NK-92 (cell line): ENCODE measurements around the gene TTC9C.
"Not testable (repeated sequence)": the region's sequence is repeated elsewhere in the genome, so short reads cannot be mapped to it uniquely, and the experiment has no call there.

Source experiments
- DNase-seq: peaks from one replicate; lab custom pipeline; 2025; ENCODE audit not compliant: unreplicated experiment; lab: John Stamatoyannopoulos, UW

The TTC9C gene, protein sequence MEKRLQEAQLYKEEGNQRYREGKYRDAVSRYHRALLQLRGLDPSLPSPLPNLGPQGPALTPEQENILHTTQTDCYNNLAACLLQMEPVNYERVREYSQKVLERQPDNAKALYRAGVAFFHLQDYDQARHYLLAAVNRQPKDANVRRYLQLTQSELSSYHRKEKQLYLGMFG

DNA sequence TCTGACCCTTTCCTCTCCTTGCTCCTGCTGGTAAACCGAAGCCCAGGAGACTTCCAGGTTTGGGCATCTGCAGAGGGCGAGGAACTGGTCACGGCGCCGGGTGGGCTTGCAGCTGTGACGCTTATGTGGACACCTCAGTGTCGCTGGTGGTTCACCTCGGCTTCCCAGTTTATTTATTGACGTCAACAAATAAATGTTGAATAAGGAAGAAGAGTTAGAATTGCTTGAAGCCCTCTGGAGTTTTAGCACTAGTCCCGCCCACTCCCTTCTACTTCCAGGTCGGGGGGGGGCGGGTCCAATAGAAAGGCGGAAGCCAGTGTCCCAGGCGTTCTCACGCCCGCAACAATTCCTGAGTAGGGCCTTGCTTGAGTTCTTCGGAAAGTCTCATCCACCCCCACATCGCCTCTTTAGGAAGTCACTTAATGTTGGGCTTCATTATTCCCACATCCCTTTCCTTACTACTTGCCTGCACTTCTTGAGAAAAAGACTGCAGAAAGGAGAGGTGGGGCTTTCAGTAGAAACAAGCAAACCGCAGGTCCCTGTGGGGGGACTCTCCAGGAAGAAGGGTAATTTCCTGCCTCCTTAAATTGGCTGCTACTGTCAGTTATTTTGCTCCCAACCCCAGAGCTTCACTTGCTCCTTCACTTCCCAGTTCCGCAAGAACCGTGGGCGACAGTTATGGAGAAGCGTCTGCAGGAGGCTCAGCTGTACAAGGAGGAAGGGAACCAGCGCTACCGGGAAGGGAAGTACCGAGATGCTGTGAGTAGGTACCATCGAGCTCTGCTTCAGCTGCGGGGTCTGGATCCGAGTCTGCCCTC lies at the start of gene TTC9C:
TTC9C (plus strand) TSS at position 316 of the 818 bp plus-strand sequence; CDS start at position 679, 363 bp downstream.
- peak; percentile 28 for DNase-seq

DNA sequence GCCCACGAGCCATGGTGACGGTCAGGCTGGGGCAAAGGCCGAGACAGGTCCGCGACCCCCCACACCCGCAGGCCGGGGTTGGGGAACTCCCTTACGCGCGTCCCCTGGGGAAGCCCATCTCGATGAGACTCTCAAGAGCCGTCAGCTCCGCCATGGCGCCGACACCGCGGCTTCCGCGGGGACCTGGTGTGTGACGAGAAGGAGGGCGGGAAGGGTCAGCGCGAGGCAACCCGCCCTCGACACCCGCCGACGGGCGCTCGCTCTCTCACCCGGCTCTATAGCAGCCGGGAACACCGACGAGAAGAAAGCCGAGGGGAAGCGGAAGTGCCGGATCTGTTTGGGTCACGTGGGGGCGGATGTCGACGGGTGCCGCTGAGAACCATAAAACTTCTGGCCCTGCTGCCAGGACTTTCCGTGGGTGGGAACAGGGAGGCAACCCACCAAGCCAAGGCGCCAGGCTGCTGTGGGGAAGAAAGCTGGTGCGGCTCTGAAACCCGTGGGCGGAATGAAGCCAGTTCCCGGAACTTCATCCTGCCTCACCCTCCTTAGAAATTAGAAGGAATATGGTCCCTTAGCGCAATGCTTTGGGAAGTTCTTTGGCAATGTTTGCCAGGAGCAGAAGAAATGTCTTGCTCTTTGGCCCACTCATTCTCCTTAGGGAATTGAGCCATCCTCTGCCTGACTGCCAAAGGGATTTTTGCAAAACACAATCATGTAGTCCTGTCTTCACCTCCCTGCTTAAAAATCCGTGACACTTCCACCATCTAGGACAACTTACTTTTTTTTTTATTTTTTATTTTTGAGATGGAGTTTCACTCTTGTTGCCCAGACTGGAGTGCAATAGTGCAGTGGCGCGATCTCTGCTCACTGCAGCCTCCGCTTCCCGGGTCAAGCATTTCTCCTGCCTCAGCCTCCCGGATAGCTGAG lies 49.3 kb upstream of the TTC9C start, which contains the start of gene UBXN1:
UBXN1 (minus strand) TSS at position 304 of the 927 bp plus-strand sequence; CDS start at position 154, 150 bp downstream.
- no peak for DNase-seq

DNA sequence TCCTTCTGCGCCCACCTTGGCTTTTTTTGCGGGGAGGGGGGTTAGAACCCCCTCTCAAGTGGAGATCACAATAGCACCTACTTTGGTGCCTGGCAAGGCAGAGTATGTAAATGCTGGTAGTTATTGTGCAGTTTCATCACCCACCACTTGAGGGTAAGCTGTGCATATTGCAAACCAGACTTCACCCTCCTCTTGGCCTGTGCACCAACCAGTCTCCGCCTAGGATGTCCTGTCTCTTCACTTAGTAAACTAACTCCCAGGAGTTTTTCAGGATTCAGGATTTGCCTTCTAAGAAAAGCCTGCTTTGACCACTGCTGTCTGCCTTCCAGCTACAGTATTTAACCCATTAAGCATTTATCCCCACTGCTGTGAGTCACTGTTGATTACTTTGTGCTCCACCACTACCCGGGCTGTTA lies 47.5 kb upstream of the TTC9C start:
- no peak for DNase-seq

DNA sequence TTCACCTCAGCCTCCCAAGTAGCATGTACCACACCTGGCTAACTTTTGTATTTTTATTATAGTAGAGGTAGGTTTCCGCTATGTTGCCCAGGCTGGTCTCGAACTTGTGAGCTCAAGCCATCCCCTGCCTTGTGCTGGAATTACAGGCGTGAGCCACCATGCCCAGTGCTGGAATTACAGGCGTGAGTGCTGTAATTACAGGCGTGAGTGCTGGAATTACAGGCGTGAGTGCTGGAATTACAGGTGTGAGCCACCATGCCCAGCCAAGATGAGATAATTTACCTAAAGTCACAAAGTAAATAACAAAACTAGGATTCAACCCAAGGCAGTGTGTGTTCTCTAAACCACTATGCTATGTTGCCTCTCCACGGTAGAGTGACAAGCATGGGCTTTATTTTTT lies 45.8 kb upstream of the TTC9C start:
- DNase-seq = no peak

DNA sequence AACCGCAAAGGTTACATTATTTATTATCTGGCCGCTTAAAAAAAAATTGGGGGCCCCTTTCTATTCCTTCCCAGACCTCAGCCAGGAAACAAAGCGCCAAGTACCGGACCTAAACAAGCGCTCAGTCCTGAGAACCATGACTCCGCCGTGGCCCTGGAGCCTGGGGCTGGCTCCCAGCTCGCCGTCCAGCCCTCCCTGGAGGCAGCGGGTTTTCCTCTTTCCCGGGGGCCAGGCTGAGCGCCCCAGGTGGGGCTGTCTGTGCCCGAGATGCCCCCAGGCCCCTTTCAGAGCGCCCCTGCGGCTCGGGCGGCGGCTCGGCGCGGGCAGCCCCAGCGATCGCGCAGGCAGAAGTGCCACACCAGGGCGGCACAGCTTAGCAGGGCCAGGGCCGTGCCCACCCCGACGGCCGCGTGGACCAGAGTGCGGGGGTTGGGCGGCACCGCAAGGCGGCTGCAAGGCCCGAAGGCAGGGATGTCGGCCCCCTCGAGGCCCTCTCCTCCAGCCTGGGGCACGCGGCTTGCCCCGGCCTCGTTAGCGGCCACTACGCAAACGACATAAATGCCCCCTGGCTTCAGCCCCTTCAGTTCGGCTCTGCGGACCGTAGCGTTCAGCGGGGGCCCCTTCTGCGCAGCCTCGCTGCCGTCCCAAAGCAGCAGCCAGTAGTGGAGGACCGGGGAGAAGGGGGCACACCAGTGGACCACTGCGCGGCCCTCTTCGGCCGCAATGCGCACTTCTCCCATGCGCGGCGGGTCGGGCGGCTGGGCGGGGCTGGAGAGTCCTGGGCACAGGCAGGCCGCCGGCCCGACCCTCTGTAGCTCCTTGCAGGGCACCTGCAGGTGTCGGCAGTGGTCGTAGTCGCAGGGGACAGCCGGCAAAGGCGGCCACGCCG lies 40.5 kb upstream of the TTC9C start:
- DNase-seq = no peak

DNA sequence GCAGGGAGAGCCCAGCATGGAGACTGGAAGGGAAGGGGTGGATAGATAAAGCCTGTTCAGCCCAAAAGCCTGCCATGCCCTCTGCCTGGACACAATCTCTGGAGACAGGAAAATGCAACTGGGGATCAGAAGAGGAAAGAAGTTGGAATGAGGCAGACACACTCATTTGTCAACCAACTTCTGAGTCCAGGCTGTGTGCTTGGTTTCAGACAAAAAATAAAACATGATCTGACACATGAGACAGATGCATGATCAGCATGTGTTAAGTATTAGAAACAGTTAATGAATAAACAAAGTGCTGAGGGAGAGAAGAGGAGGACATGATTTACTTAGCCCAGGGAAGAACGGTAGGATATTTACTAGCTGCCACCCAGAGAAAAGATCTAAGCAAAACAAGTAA lies 39.8 kb upstream of the TTC9C start:
- no peak for DNase-seq

DNA sequence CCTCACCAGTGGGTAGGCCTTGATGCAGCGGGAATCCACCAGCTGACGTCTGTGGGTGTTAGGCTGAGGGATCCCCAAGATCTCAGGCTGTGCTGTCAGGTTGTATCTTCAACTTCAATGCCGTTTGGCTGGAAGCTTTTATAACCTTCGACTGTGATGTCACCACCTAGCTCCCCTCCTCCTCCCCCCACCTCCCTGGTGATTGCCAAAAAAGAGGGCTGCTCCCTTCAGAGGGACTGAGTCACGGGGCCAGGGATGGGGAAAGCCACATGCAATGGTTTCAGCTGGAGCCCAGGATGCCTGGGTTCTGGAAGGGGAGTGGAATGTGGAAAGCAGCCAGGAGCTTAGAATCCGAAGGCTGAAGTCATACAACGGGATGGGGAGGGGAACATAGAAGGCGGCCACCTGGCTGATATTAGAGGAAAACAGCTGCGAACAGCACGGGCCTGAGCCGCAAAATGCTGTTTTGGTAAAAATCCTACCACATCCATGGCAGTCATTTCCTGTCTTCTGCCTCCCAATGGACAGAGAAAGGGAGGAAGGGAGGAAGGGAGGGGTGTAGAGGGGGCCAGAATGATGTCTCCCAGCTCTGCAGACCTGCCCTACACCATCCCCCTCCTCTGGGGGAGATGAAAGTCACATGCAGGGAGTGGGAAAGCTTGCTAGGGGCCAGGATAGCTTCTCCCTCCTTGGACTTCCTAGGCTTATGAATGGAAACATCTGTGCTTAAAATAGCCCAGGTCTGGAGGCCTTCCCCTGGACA lies 38.7 kb upstream of the TTC9C start, which contains the start of gene LRRN4CL:
LRRN4CL (minus strand) TSS at position 110 of the 763 bp plus-strand sequence. CDS start 1,022 bp downstream, outside the sequence.
- DNase-seq = no peak

DNA sequence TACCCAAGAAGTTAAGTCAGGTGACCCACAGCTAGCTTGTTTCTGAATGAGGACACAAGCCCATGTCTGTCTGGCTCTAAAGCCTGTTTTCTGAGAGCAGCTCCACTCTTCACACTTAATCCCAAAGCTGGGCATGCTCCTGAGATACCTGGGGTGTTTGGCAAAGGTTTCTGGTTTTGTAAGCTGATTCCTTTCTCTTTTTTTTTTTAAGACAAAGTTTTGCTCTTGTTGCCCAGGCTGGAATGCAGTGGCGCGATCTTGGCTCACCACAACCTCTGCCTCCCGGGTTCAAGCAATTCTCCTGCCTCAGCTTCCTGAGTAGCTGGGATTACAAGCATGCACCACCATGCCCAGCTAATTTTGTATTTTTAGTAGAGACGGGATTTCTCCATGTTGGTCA lies 34.7 kb upstream of the TTC9C start:
- DNase-seq = not testable (repeated sequence)

DNA sequence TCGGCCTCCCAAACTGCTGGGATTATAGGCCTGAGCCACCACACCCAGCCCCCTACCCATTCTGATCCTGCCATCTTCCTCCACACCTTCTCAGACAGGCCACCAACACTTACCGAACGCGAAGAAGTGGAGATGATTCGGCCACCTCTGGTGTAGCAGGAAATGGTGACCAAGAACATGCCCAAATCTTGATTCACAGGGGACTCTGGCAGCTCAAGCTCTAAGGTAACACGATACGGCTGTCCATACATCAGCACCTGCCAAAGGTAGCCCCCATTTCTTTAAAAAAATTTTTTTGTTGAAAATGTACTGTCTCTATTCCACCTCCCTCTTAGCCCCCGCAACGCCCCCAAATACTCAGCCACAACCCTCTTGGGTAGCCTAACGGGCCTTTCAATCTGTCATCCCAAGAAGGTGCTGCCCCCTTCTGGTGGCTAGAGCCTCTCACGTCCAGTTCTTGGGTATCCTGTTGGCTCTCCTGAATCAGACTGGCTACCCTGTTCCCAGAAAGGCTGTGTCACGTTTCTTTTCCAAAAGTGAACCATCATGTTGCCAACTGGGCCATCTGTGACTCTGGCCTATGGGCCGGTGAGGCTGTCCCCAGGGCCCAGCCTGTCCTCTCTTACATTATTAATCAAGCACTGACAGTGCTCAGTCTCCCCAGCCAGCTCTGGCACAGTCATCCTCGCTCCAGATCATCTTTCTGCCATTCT lies 33.7 kb upstream of the TTC9C start:
- no peak for DNase-seq

DNA sequence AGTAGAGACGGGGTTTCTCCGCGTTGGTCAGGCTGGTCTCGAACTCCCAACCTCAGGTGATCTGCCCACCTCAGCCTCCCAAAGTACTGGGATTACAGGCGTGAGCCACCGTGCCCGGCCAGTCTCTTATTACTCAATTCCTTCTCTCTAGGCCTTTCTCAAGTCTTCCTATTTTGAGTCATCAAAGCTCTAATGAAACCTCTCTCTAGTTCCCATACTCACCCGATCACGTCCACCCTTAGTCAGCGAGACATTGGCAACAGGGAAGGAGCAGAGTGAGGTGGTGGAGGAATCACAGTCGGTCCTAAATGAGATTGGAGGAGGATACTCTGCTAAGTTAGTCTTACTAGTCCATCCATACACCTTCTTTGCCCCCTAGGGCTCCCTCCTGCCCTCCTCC lies 26.0 kb upstream of the TTC9C start:
- no peak for DNase-seq

DNA sequence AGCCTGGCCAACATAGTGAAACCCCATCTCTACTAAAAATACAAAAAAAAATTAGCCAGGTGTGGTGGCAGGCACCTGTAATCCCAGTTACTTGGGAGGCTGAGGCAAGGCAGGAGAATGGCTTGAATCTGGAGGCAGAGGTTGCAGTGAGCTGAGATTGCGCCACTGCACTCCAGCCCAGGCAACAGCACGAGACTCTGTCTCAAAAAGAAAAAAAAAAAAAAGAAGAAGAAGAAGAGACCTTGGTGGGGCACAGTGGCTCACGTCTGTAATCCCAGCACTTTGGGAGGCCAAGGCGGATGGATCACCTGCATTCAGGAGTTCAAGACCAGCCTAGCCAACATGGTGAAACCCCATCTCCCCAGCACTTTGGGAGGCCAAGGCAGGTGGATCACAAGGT lies 24.4 kb upstream of the TTC9C start:
- not testable (repeated sequence) for DNase-seq

DNA sequence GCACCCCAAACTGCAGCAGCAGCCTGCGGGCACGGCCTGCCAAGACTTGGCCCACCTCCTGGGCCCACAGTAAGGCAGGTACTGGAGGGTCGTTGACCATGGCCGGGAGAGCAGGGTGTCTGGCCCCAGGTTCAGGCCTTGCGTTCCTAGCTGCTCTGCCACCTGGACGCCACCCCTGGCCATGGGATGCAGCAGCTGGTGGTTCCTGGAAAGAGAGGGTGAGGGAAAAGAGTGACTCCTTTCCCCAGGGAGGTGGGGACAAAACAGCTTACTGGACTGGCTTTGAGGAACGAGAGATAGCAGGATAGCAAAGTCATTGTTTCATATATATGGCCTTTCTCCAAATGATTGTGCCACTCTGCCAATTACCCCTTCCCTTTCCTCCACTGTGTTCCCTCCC lies 22.9 kb upstream of the TTC9C start:
- DNase-seq = no peak

DNA sequence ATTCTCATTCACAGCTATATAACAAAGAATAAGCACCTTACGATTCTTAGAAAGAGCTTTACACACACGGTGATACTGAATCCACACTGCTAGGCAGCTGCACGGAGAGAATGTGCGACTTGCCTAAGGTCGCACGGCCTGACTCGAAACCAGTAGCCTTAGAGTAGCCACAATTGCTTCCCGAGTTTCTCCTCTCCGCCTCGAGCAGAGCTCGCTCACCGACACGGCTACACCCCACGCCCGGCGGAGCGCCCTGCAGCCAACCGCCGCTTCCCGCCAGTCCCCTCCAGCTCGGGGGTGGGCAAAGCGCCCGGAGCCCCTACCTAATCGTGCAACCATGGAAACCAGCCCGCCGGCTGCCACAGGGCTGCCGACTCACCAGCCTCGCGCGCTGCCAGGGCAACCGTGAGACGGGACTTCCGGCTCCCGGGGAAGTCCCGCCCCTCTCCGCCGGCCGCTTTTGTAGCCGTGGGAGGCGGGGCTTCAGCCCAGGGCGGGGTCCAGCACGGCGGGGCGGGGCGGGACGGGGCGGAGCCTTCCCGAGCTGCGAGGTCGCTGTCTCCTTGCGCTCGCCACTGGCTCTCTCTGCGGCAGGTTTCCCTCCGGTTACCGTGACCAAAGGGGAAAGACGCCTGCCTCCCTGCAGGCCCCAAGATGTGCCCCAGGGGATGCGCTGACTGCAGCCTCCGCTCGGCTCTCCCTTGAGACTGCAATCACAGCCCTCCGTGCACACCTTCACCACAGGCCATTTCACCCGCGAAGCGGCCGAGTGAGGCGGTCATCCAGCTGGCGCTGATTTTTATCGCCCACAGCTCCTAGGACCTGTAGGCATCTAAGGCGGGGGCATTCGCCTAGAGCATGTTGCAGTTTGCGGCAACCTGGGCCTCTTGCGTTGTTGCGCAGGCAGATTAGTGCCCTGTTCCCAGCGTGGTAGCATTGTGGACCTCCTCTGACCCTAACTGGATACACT lies 22.1 kb upstream of the TTC9C start:
- peak; percentile 72 for DNase-seq

DNA sequence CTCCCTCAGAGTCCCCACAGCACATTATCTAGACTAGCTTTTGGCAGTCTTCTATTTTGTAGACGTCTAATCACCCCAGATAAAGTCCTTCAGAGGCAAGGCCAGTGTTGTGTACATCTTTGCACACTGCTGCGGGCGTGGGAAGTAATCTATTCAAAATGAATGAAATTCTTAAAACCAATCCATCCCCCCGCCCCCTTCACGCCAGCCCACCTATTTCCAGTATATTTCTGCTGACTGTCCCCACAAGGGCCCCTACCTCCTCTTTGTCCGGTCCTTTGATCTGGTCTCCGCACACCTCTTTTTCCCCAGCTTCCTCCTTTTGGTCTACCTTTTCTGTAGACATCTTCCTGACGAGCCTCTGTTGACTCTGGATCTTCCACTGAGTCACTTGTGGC lies 21.4 kb upstream of the TTC9C start:
- DNase-seq = no peak

DNA sequence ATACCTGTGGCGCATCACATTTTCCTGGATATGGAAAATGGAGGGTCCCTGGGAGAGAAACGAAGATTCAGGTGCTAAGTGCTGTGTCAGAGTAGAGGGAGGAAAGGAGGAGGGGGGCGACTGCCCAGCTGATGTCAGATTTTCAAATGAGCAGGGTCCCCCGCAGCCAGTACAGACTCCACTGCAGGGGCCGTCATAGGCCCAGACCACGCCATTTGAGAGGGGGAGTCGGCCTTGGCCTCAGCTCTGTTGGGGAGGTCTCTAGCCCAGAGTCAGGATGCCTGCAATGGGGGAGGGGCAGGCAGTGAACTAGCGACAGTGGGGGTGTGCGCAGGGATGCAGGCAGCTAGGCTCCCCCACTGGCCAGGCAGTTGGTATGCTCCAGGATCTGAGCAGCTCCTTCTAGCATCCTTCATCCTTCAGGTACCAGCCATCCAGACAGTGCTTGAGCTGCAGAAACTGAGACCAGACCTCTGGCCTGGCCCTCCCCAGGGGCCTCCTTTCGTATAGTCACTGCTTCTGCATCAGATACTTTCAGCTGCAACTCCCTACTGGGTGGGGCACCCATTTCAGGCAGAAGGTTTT lies 20.9 kb upstream of the TTC9C start, which contains the start of the genes BSCL2 and GNG3:
BSCL2 (minus strand) TSS at position 148 of the 585 bp plus-strand sequence. CDS start 229 bp downstream, outside the sequence.
GNG3 (plus strand) TSS at position 400 of the 585 bp plus-strand sequence. CDS start 620 bp downstream, outside the sequence.
- no peak for DNase-seq

DNA sequence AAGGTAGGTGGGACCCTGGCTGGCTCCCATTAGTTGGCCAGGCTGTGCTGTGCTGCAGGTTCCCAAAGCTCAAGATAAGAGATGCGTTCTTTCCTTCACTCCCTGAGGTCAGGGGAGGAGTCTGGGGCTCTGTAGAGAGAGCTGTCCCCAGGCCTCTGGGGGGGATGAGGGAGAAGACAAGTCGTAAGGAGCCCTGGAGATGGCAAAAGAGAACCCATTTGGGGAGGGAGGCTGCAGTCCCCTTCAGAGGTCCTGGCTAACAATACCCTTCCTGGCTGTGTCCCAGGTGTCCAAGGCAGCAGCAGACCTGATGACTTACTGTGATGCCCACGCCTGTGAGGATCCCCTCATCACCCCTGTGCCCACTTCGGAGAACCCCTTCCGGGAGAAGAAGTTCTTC lies 19.9 kb upstream of the TTC9C start:
- no peak for DNase-seq

DNA sequence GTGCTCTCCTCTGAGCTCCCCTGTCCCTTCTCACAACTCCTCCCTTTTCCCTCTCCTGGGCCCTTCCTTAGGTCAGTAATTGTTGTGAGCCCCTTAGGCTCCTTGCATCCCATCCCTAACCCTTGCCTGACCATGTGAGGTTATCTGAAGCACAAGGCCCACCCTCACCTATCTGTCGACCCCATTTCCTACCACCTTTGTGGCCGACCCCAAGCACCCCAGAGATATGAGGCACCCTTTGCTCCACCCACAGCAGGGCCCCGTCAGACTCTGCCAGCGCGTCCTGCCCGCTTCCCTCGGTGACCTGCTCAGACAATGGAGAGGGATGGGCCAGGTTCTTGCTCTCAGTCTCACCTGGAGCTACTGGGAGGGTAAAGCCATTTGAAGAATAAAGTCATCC lies 19.5 kb upstream of the TTC9C start:
- DNase-seq = no peak
